HEK293T (cell line): ENCODE results near the gene TPK1.

Source experiments
- FOXM1 ChIP-seq: fragments of 450-650 bp; IDR thresholded peaks from 2 replicates; pipeline ENCODE4 v1.6.1; 2017; ENCODE audit warnings: mild to moderate bottlenecking, borderline replicate concordance
- SP1 ChIP-seq: fragments of 450-650 bp; IDR thresholded peaks from 2 replicates; pipeline ENCODE4 v1.6.1; 2017
- ZNF384 ChIP-seq: fragments of 450-650 bp; IDR thresholded peaks from 2 replicates; pipeline ENCODE4 v1.6.1; 2016

- TF ChIP-seq SP1 (no peak), ZNF384 (no peak), FOXM1 (no peak)
Measured at GRCh38 chr7:144671429-144671828, 164.4 kb downstream of the TPK1 start.
